ENCODE data around the gene GSTP1. TPM values are rescaled to one million over a fixed set of nuclear protein-coding genes. Genes with fewer than 3 reads are reported as not detected.

GSTP1 gene
- total and polyA plus RNA-seq, 12 donors, result 267 to 1,325 (median 455) TPM

GRCh38 chr11:67576735-67577475, 6.7 kb upstream of the GSTP1 start:
- intact Hi-C loops (cut with DNase I), result no loop called here
- H3K9me3 ChIP-seq (replicated peaks in 1 of 3), result no peaks in the 10 kb centered on the region
- 64 to 76% (median 71%) methylated on average over 7 to 14 of the region's 14 CpGs for WGBS, 4 donors

GRCh38 chr11:67577951-67578350, 5.7 kb upstream of the GSTP1 start:
- intact Hi-C loops (cut with DNase I), result no loop called here
- no peak overlapping the region for H3K27ac ChIP-seq
- H3K4me3 ChIP-seq, result no peak overlapping the region
- peaks cover 6% of the 10 kb centered on the region for H3K27me3 ChIP-seq
- 74 to 90% (median 78%) methylated on average over 2 to 6 of the region's 6 CpGs for WGBS, 4 donors
- H3K4me1 ChIP-seq (replicated peaks in 1 of 2), result no peaks in the 10 kb centered on the region
- TF ChIP-seq CTCF (IDR thresholded peaks at IDR 0.05) (no peak), POLR2A (IDR thresholded peaks at IDR 0.05) (no peak)
- H3K9me3 ChIP-seq (replicated peaks in 1 of 3), result no peaks in the 10 kb centered on the region
- H3K36me3 ChIP-seq (replicated peaks in 1 of 2), result no peaks in the 10 kb centered on the region
- no peak for DNase-seq

More at GRCh38 chr11:67576735-67577475, 6.7 kb upstream of the GSTP1 start:
- H3K27me3 ChIP-seq, result peaks cover 6% of the 10 kb centered on the region
- no peaks in the 10 kb centered on the region for H3K4me1 ChIP-seq (replicated peaks in 1 of 2)
- H3K36me3 ChIP-seq (replicated peaks in 1 of 2), result no peaks in the 10 kb centered on the region
- no peak for TF ChIP-seq CTCF (IDR thresholded peaks at IDR 0.05)
- no peak for TF ChIP-seq POLR2A (IDR thresholded peaks at IDR 0.05)
- no peak overlapping the region for H3K4me3 ChIP-seq
- no peak overlapping the region for H3K27ac ChIP-seq
- DNase-seq, result no peak

DNA sequence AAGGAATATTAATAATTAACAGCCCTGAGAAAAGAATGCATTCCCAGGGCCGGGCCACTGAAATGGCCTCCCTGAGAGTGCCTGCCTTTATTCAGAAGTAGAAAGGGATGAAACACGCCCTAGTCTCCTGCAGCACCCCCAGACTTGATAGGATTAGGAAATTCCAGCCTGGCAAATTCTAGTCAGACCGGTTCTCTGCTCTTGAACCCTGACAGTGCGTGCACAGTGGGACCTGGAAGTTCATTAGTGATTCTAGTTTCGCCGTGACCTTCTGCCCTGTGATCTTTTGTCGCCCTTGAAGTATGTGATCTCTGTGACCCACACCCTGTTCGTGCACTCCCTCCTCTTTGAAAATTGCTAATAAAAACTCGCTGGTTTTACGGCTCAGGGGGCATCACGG, 2.1 kb upstream of the GSTP1 start:
- DNase-seq, result no peak
- Histone ChIP-seq H3K9me3 (replicated peaks in 1 of 3) (no peaks in the 10 kb centered on the region), H3K36me3 (replicated peaks in 1 of 2) (peaks cover 0 to 8% of the 10 kb centered on the region in 2 donors), H3K27ac (no peak overlapping the region), H3K4me1 (replicated peaks in 1 of 2) (peaks cover 4 to 10% of the 10 kb centered on the region in 2 donors), H3K27me3 (peaks cover 6% of the 10 kb centered on the region), H3K4me3 (no peak overlapping the region)
- no peak for TF ChIP-seq CTCF (IDR thresholded peaks at IDR 0.05)
- no peak for TF ChIP-seq POLR2A (IDR thresholded peaks at IDR 0.05)
- 59 to 66% (median 61%) methylated on average over 11 of the region's 11 CpGs for WGBS, 4 donors
- intact Hi-C loops (cut with DNase I), result no loop called here

DNA sequence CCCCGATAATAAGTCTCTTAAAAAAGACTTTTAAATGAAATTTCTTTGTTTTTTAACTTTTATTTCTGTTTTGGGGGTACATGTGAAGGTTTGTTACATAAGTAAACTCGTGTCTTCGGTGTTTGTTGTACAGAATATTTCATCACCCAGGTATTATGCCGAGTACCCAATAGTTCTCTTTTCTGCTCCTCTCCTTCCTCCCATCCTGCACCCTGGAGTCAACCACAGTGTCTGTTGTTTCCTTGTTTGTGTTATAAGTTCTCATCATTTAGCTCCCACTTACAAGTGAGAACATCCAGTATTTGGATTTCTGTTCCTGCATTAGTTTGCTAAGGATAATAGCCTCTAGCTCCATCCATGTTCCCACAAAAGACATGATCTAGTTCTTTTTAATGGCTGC, 1.6 kb upstream of the GSTP1 start:
- 72 to 77% (median 76%) methylated on average over 4 of the region's 4 CpGs for WGBS, 4 donors
- peaks cover 0 to 8% of the 10 kb centered on the region in 2 donors for H3K36me3 ChIP-seq (replicated peaks in 1 of 2)
- DNase-seq, result no peak
- H3K27ac ChIP-seq, result no peak overlapping the region
- no peaks in the 10 kb centered on the region for H3K9me3 ChIP-seq (replicated peaks in 1 of 3)
- intact Hi-C loops (cut with DNase I), result no loop called here
- H3K27me3 ChIP-seq, result peaks cover 6% of the 10 kb centered on the region
- H3K4me3 ChIP-seq, result no peak overlapping the region
- peaks cover 4 to 10% of the 10 kb centered on the region in 2 donors for H3K4me1 ChIP-seq (replicated peaks in 1 of 2)
- no peak for TF ChIP-seq CTCF (IDR thresholded peaks at IDR 0.05)
- no peak for TF ChIP-seq POLR2A (IDR thresholded peaks at IDR 0.05)
